Heart right ventricle (tissue), 16 donors: ENCODE results near the gene CCL19. TPM values are rescaled to one million over a fixed set of nuclear protein-coding genes. Genes with fewer than 3 reads are reported as not detected.

ENCODE experiments used
- ATAC-seq, 8 donors: fragments of 200-7000 bp; cut with Tn5 transposase; one replicate each; pipeline ENCODE4 v1.9.1; 2020; ENCODE audit warnings: mild to moderate bottlenecking in 8 of 8, moderate library complexity in 8 of 8, moderate number of reproducible peaks in 1 of 8
- DNase-seq, 2 donors: peaks; one replicate each; pipeline ENCODE4 v3.0.0-alpha.2; 2020
- H3K27ac ChIP-seq, 10 donors: fragments of 200-600 bp; sonication (generic) in 2 of 10; one replicate each; pipeline versions ENCODE4 v1.5.0 to v1.8.0; 2020 to 2022; ENCODE audit warnings: mild to moderate bottlenecking in 3 of 10
- H3K27me3 ChIP-seq, 7 donors: fragments of 200-600 bp; one replicate each; pipeline ENCODE4 v1.8.0; 2021 to 2022; ENCODE audit warnings: mild to moderate bottlenecking in 2 of 7
- H3K36me3 ChIP-seq, 9 donors: fragments of 200-600 bp; sonication (generic) in 1 of 9; one replicate each; pipeline versions ENCODE4 v1.5.0 to v1.8.0; 2020 to 2022; ENCODE audit warnings: mild to moderate bottlenecking in 2 of 9
- H3K4me1 ChIP-seq, 9 donors: fragments of 200-600 bp; sonication (generic) in 1 of 9; one replicate each; pipeline versions ENCODE4 v1.5.0 to v1.8.0; 2020 to 2022; ENCODE audit warnings: mild to moderate bottlenecking in 4 of 9
- H3K4me3 ChIP-seq, 10 donors: fragments of 200-600 bp; sonication (generic) in 2 of 10; one replicate each; pipeline versions ENCODE4 v1.5.0 to v1.8.0; 2020 to 2022; ENCODE audit warnings: mild to moderate bottlenecking in 7 of 10, moderate library complexity in 2 of 10
- H3K9me3 ChIP-seq, 11 donors: fragments of 200-600 bp in 10 of 11; sonication (generic) in 2 of 11; one replicate each; pipeline versions ENCODE4 v1.5.0 to v1.8.0; 2013 to 2022; ENCODE audit warnings: mild to moderate bottlenecking in 2 of 11, control low read depth in 1 of 11, moderate library complexity in 1 of 11
- CTCF ChIP-seq, 9 donors: fragments of 200-600 bp; sonication (generic) in 2 of 9; IDR thresholded peaks; one replicate each; pipeline versions ENCODE4 v1.5.0 to v1.8.0; 2021 to 2022; ENCODE audit warnings: antibody characterized with exemption in 9 of 9, mild to moderate bottlenecking in 5 of 9, moderate library complexity in 1 of 9
- WGBS, 2 donors: extraction: QIAGEN DNeasy Blood & Tissue Kit; methylation state at CpG; one replicate each; pipeline ENCODE4 v1.1.7; 2013; ENCODE audit warnings: inconsistent platforms in 1 of 2; 5-methylcytosine and 5-hydroxymethylcytosine counted together
- intact Hi-C, 10 donors: fragments of 100-400 bp; cut with DNase I; formaldehyde crosslinking; loops; one replicate each; pipeline versions ENCODE4 v1.11.1 to v1.14.2; 2022
- polyA plus RNA-seq, 2 donors: library from polyadenylated mRNA; stranded (reverse); fragments of 200-250 nt; gene quantifications; one replicate each; pipeline ENCODE4 v1.2.3, GENCODE V29; 2013
- total RNA-seq, 10 donors: library from RNA; stranded (reverse); fragmentation: NEBNext Ultra II Directional in 3 of 10; extraction: Animal tissue kit (Norgen Biotek cat#: 25700) in 3 of 10; gene quantifications; one replicate each; pipeline versions ENCODE4 v1.2.1 to v1.2.4, GENCODE V29; 2021 to 2023
- donor health status: Arrhythmogenic right ventricular cardiomyopathy.
- donor health status: ischemic (EF 13 %, LVEDD 7.1; RV severe dilation, severe dysfunction).
- donor health status: healthy with polysubstance abuse.
- donor health status: DM: no; HTN: yes; CAD: no.
- donor health status: DM: no; HTN: no; CAD: no.
- donor health status: ischemic (EF 25% LVEDD 6.9; RV normal size, moderate dysfunction).
- donor health status: ischemic (EF 25% LVEDD 5.7; RV mildly dilated, moderate dysfunction).
- donor health status: healthy.
- donor health status: DM: yes; HTN: yes; CAD: no.
- donor health status: Ischemic cardiomyopathy.
- donor health status: ischemic (EF 35%, LVEDD 5.7; RV mildly dilated, moderate dysfunction).
- donor health status: nonischemic (EF 11% LVEDD 7.7; RV severe dilation, severe dysfunction).
- donor health status: DM: yes; HTN: yes; CAD: no.
- donor health status: PGD.
- donor health status: ischemic (EF 29% LVEDD 5.4; RV normal size, mild dysfunction).
- donor health status: nonischemic (EF 23%, LVEDD 6.1; RV moderate dilation, normal function).

Gene CCL19
- total and polyA plus RNA-seq, 12 donors: 0.47 to 19.9 (median 1.1) TPM; not detected in 5

- intact Hi-C loops: no loop called here
- ATAC-seq: no peak
- Histone ChIP-seq H3K27me3 (no peaks in the 10 kb centered on the region), H3K9me3 (no peaks in the 10 kb centered on the region), H3K4me1 (peaks cover 0 to 43% (median 0%) of the 10 kb centered on the region in 9 donors), H3K36me3 (no peaks in the 10 kb centered on the region), H3K4me3 (no peak overlapping the region), H3K27ac (no peak overlapping the region)
- no peak for DNase-seq
- 91 to 93% methylated on average over 10 of the region's 10 CpGs for WGBS, 2 donors
- TF ChIP-seq CTCF (IDR thresholded peaks at IDR 0.05): no peak
Measured at GRCh38 chr9:34687276-34688030, 3.6 kb downstream of the CCL19 start.

- WGBS, 2 donors: 51 to 55% methylated on average over 1 of the region's 1 CpG
- TF ChIP-seq CTCF (IDR thresholded peaks at IDR 0.05): no peak
Measured at GRCh38 chr9:34686732-34687131, 4.3 kb downstream of the CCL19 start.

GRCh38 chr9:34686231-34686630, 4.8 kb downstream of the CCL19 start:
- DNase-seq: peak in 1 of 2 donors; percentile 21
- H3K4me1 ChIP-seq: peaks cover 0 to 38% (median 0%) of the 10 kb centered on the region in 9 donors
- peak in 3 of 8 donors; percentile 43 to 53 (median 45) for ATAC-seq
- TF ChIP-seq CTCF (IDR thresholded peaks at IDR 0.05): no peak
- no peak overlapping the region for H3K4me3 ChIP-seq
- H3K36me3 ChIP-seq: peaks cover 0 to 7% (median 0%) of the 10 kb centered on the region in 9 donors
- intact Hi-C loops: no loop called here
- H3K27ac ChIP-seq: peak overlapping the region in 1 of 10 donors; percentile 38
- 76 to 84% methylated on average over 5 of the region's 5 CpGs for WGBS, 2 donors
- no peaks in the 10 kb centered on the region for H3K27me3 ChIP-seq
- no peaks in the 10 kb centered on the region for H3K9me3 ChIP-seq

More at GRCh38 chr9:34686732-34687131, 4.3 kb downstream of the CCL19 start:
- H3K4me3 ChIP-seq: no peak overlapping the region
- DNase-seq (no peak), ATAC-seq (no peak)
- H3K36me3 ChIP-seq: peaks cover 0 to 2% (median 0%) of the 10 kb centered on the region in 9 donors
- no peaks in the 10 kb centered on the region for H3K9me3 ChIP-seq
- no peaks in the 10 kb centered on the region for H3K27me3 ChIP-seq
- H3K4me1 ChIP-seq: peaks cover 0 to 40% (median 0%) of the 10 kb centered on the region in 9 donors
- intact Hi-C loops: no loop called here
- H3K27ac ChIP-seq: peak overlapping the region in 1 of 10 donors; percentile 12

GRCh38 chr9:34685591-34685990, 5.5 kb downstream of the CCL19 start:
- H3K27me3 ChIP-seq: no peaks in the 10 kb centered on the region
- ATAC-seq: no peak
- no peak overlapping the region for H3K4me3 ChIP-seq
- H3K9me3 ChIP-seq: no peaks in the 10 kb centered on the region
- WGBS, 2 donors: 78 to 84% methylated on average over 4 of the region's 4 CpGs
- peaks cover 0 to 7% (median 0%) of the 10 kb centered on the region in 9 donors for H3K36me3 ChIP-seq
- H3K4me1 ChIP-seq: peaks cover 0 to 32% (median 0%) of the 10 kb centered on the region in 9 donors
- no peak for TF ChIP-seq CTCF (IDR thresholded peaks at IDR 0.05)
- intact Hi-C loops: no loop called here
- H3K27ac ChIP-seq: peak overlapping the region in 1 of 10 donors; percentile 38
- DNase-seq: no peak
